Measurements from ENCODE around the gene FZD10.

FZD10 gene

GRCh38 chr12:130132831-130133511 is 29.3 kb upstream of the FZD10 start:
- DNase-seq, result no peak

DNA sequence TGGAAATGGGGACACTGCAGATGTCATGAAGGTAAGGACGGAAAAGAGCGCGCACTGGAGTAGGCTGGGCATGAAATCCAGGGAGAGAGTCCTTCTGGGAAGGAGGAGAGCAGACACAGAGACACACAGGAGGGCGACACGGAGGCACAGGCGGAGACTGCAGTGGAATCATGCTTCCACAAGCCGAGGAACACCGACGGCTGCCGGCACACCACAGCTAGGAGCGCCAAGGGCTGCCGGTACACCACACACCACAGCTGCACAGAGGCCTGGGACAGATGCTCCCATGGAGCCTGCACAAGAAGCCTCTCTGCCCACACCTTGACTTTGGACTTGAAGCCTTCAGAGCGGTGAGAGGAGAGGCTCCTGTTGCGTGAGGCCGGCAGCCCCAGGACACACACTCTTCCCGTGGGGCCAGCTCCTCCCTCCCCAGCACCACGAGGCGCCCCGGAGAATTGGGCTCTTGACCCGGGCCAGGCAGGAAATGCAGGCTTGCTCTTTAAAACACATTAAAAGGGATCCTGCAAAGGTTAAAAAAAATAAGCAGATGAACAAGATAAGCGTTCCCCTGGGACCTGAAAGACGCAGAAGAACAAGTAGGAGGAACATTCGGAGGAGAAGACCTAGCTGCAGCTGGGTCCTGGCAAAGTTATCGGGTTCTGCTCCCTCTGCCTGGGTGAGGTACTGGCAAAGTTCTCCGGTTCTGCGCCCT is 28.3 kb upstream of the FZD10 start:
- no peak for DNase-seq

DNA sequence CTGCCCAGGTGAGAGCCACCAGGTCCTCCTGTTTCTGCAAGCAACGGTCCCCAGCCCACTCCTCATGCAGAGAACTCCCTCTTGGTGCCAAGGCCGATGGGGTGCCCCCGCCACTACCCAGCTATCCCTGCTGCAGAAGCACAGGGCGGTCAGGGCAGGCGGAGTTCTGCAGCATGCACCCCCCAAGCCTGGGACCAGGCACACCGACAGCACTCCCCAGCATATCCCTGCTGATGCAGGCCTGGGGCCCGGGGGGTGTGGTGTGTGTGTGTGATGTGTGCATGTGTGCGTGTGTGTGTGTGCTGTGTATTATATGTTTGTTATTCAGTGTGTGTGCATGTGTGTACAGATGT is 27.7 kb upstream of the FZD10 start:
- no peak for DNase-seq

GRCh38 chr12:130136509-130137039 is 25.7 kb upstream of the FZD10 start:
- no peak for DNase-seq

DNA sequence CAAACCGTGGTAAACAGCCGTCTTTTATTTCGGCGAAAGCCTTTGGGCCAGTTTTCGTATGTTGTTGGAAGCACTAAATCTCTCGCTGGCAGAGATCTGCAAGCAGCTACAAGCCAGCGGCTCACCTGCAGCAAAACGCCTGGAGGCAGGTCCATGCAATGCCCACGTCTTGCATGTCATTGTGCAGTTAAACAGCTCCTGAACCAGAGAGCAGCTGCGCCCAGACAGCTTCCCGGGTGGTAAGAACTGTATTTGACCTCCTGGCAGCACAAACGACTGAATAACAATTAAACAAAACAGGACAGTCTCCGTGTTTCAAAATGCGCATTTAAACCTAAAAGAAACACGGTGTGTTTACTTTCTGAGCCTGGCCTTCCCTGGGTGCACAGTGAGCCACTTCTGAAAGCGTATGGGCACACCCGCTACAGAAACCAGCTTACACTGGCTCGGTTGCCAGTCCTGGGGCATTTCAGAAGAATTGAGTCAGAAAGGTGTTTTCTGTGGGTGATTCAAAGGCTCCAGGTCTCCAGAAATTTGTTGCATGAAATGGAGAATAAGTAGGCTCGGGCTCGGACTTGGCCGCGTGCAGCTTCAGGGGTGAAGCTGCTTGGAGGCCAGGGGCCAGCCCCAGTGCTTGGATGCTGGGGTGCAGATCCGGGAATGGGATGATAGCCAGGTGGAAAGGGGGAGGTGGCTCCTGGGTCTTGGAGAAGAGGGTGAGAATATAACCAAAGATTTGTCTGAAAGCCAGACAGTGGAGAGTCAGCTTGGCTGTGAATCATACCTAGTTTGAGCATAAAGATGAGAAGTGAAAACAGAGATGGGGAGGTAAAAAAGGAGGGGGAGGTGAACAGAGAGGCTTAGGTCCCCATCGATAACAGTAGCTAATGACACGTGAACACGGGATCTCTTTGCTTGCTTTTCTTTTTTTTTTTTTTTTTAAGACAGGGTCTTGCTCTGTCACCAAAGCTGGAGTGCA is 24.9 kb upstream of the FZD10 start:
- no peak for DNase-seq

DNA sequence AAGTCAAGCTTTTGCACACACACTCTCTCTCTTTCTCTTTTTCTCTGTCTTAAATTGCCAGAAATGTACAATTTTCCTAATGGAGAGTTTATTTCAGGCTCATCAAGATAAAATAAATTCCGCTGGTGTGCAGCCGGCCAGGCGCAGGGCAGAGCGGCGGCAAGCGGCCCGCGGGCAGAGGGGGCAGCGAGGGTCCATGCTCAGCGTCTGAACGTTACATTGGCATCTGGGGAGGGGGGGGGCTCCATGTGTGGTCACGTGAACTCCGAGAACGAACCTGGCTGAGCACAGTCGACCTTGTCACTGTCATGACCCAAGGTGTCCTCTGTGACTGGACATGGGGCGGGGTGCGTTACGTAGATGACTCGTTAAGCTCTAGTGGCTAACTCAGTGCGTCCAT is 23.8 kb upstream of the FZD10 start:
- no peak for DNase-seq

GRCh38 chr12:130139567-130140421 is 22.5 kb upstream of the FZD10 start:
- DNase-seq, result no peak

GRCh38 chr12:130141105-130141504 is 21.2 kb upstream of the FZD10 start:
- DNase-seq, result no peak

DNA sequence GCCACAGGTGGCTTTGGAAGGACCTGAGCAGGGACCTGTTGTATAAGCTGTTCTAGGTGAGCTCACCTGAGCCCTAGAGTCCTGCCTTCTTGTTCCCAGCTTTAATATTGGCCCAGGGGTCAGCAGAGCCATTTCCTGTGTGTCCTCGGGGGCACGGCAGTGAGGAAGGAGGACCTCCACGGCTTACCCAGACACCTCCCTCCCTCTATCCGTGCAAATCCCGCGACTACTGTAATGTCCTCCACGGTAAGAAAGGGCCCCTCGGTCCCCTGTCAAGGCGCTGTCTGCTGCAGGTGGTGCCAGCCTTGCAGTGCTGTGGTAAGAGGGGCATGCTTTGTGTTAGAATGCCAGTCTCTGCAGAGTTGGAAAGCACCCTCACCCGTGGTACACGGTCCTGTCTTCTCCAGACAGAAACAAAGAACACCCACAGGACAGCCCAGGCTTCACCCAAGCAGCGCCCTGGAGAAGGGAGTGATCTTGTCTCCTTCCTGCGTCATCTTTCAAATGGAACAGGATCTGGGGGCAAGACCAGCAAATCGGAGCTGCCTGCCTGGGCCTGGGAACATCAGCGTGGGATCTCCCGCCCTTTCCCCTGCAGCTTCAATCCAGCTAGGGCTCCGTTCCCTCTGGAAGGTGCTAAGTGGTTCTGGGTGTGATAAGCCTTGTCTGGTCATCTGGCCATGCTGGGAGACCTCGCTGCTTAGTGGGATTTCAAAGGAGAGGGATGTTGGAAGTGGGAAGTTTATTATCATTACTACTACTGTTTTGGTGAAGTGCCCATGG is 20.2 kb upstream of the FZD10 start:
- DNase-seq, result no peak

DNA sequence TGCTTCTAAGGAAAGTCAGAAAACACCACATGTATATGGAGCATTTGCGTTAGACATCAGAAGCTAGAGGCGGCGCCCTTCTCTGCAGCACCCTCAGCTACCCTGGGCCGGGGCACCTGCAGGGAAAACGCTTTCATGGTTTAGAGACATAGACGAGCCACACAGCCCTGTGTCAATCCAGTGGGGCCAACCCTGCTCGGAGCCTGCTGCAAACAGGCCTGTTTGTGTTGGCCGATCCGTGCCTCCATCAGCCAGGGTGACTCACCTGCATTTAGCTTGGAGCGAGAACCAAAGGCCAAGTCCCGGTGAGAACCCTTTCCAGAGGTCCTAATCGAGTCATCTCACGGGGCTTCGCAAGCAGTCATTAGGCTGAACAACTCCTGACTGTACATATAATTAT is 19.5 kb upstream of the FZD10 start:
- DNase-seq, result no peak

- no peak for DNase-seq
These were observed 19.1 kb upstream of the FZD10 start for GRCh38 chr12:130143136-130143535.

DNA sequence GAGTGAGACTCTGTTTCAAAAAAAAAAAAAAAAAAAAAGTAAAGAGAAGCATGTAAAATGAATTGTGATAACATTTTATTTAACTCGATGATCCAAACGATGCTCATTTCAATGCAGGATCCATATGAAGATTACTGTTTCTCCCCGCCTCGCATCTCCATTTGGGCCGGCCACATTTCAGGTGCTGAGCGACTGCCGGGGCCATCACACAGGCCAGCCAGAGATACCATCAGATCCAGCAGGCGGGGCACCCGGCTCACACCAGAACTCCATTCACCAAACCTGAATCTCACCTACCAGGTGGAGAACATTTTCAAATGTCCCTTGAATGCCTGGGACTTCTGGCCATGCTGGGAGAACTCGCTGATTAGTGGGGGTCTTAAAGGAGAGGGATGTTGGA is 18.0 kb upstream of the FZD10 start:
- DNase-seq, result no peak

- no peak for DNase-seq
These were observed 16.5 kb upstream of the FZD10 start for GRCh38 chr12:130145731-130146130.

GRCh38 chr12:130146176-130146931 is 15.9 kb upstream of the FZD10 start:
- DNase-seq, result no peak

DNA sequence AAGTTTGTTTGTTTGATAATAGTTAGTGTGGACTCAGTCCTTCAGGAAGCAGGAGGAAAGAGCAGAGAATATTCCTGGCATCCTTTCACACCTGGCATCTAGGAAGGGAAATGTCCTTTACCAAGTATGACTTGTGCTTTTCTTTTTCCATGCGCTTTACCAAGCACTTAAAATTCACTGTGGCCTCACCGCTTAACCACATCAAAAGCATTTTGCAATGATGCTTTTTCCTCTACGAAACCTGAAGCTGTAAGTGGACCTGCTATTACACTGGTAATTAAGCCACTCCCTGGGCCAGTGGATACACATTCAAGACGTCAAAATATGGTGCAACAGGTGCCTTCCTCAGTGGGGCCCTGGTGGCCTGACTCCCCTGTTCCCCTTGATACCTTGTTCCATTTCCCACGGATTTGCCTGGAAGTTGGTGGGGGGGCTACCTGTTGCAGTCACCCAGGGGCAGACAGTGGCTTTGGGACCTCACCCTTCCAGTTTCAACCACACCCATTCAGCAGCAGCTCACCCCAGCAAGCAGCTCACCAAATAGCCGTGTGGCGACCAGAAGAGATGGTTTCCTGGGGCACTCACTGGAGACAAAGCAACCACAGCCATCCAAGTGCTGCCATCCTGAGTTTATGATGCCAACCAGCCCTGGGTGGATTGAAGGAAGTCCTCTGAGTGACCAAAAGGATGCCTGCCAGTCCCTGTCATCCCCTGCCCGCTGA is 14.2 kb upstream of the FZD10 start:
- DNase-seq, result no peak

DNA sequence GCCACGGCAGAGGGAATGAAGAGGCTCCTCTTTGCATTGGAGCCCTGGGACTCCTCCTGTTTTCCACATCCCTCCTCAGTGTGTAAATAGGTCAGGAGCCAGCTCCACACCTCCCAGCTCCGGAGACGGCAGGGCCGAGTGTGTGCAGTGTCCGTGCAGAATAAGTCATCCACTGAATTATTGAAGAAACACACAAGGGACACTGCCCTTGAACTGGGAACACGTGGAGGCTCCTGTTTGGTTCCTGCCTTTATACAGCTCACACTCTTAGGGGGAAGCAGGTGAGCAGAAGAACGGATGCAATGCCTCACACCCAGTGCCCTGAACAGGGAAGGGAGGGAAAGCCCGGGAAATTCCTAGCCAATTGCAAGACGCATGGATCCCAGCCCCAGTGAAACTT is 10.4 kb upstream of the FZD10 start:
- DNase-seq, result no peak

- DNase-seq, result no peak
These were observed 9.9 kb upstream of the FZD10 start for GRCh38 chr12:130152386-130152785.

DNA sequence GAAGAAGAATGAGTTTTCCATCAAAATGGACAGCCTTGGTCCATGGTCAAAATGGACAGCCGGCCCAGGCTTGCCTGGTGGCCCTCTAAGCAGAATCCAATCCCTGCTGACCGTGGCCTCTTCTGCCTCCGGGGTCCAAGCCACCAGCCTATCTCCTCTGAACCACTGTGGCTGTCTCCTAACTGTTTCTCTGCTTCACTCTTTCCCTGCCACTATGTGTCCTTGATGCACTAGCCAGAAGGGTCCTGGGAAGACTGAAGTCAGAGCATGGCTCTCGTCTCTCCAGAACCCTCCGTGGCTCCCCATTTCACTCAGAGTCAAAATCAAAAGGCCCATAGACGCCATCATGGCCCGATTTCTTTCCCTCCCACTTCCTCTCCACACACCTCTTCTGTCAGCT is 8.5 kb upstream of the FZD10 start:
- DNase-seq, result no peak

- DNase-seq, result no peak
These were observed 7.8 kb upstream of the FZD10 start for GRCh38 chr12:130154276-130155070.
